ENCODE results near the gene MYO5B.
"Not testable (repeated sequence)": the region's sequence is repeated elsewhere in the genome, so short reads cannot be mapped to it uniquely, and the experiment has no call there.

MYO5B gene

GRCh38 chr18:50194631-50195532, at the start of gene MYO5B:
MYO5B (minus strand) TSS chr18:50195147; CDS start chr18:50194793, 354 bp downstream.
- no peak for DNase-seq (ENCODE audit: low read depth, low spot score)

GRCh38 chr18:50241768-50242167, 46.8 kb upstream of the MYO5B start:
- not testable (repeated sequence) for DNase-seq (ENCODE audit: low read depth, low spot score)

- DNase-seq (ENCODE audit: low read depth, low spot score) = no peak
These were observed 45.2 kb upstream of the MYO5B start for GRCh38 chr18:50240080-50240563.

- DNase-seq (ENCODE audit: low read depth, low spot score) = no peak
These were observed 37.5 kb upstream of the MYO5B start for GRCh38 chr18:50232419-50232818.

GRCh38 chr18:50231621-50232020, 36.7 kb upstream of the MYO5B start:
- DNase-seq (ENCODE audit: low read depth, low spot score) = no peak

GRCh38 chr18:50220249-50220648, 25.3 kb upstream of the MYO5B start:
- not testable (repeated sequence) for DNase-seq (ENCODE audit: low read depth, low spot score)

- no peak for DNase-seq (ENCODE audit: low read depth, low spot score)
These were observed 23.7 kb upstream of the MYO5B start for GRCh38 chr18:50218432-50219197.

GRCh38 chr18:50209311-50209710, 14.4 kb upstream of the MYO5B start:
- no peak for DNase-seq (ENCODE audit: low read depth, low spot score)

GRCh38 chr18:50207722-50208121, 12.8 kb upstream of the MYO5B start:
- no peak for DNase-seq (ENCODE audit: low read depth, low spot score)

- DNase-seq (ENCODE audit: low read depth, low spot score) = no peak
These were observed 9.1 kb upstream of the MYO5B start for GRCh38 chr18:50203801-50204604.

- DNase-seq (ENCODE audit: low read depth, low spot score) = no peak
These were observed 6.6 kb upstream of the MYO5B start for GRCh38 chr18:50201476-50202018.

- no peak for DNase-seq (ENCODE audit: low read depth, low spot score)
These were observed 5.0 kb upstream of the MYO5B start for GRCh38 chr18:50199921-50200320.

- DNase-seq (ENCODE audit: low read depth, low spot score) = no peak
These were observed 4.5 kb upstream of the MYO5B start for GRCh38 chr18:50199346-50199855.

- no peak for DNase-seq (ENCODE audit: low read depth, low spot score)
These were observed 1.3 kb upstream of the MYO5B start for GRCh38 chr18:50196261-50196660.

- DNase-seq (ENCODE audit: low read depth, low spot score) = no peak
These were observed 742 bp upstream of the MYO5B start for GRCh38 chr18:50195689-50196088.

GRCh38 chr18:50193796-50194630, 934 bp downstream of the MYO5B start:
- DNase-seq (ENCODE audit: low read depth, low spot score) = no peak

- DNase-seq (ENCODE audit: low read depth, low spot score) = no peak
These were observed 1.8 kb downstream of the MYO5B start for GRCh38 chr18:50192995-50193795.

GRCh38 chr18:50190926-50191325, 4.0 kb downstream of the MYO5B start:
- DNase-seq (ENCODE audit: low read depth, low spot score) = no peak

- no peak for DNase-seq (ENCODE audit: low read depth, low spot score)
These were observed 4.7 kb downstream of the MYO5B start for GRCh38 chr18:50190236-50190635.

All from brain pericyte (primary cell).